Activated T-helper 2 cell treated with anti-CD3 and anti-CD28 coated beads, Interferon-gamma antibody, Interleukin-2, Interleukin-4, amounts not matched to agents 10 μg/mL and 5 μg/mL and 100 μg/mL, durations not matched to agents 14 hours and 24 hours and 36 hours (primary cell): ENCODE measurements around the gene MALRD1. TPM values are rescaled to one million over a fixed set of nuclear protein-coding genes. Genes with fewer than 3 reads are reported as not detected.

Experiments
- DNase-seq: peaks from one replicate; pipeline ENCODE4 v3.0.0; 2021; ENCODE audit warnings: low spot score
- H3K27ac Mint-ChIP-seq: one replicate; pipeline ENCODE4 v1.8.0; 2021; ENCODE audit warnings: mixed read lengths
- H3K27me3 Mint-ChIP-seq: one replicate; pipeline ENCODE4 v1.8.0; 2021; ENCODE audit warnings: low read depth, mixed read lengths
- H3K36me3 Mint-ChIP-seq: one replicate; pipeline ENCODE4 v1.8.0; 2021; ENCODE audit warnings: low read depth, mixed read lengths
- H3K4me1 Mint-ChIP-seq: one replicate; pipeline ENCODE4 v1.8.0; 2021; ENCODE audit warnings: low read depth, mixed read lengths
- H3K4me3 Mint-ChIP-seq: one replicate; pipeline ENCODE4 v1.8.0; 2021; ENCODE audit warnings: low read depth, mild to moderate bottlenecking, moderate library complexity, mixed read lengths
- H3K9me3 Mint-ChIP-seq: one replicate; pipeline ENCODE4 v1.8.0; 2021; ENCODE audit warnings: mixed read lengths
- intact Hi-C: fragments of 100-400 bp; cut with micrococcal nuclease; formaldehyde crosslinking; loops from one replicate; pipeline ENCODE4 v1.15.1; 2023
- total RNA-seq: library from RNA; stranded (reverse); gene quantifications from 2 replicates; pipeline ENCODE4 v1.2.3, GENCODE V29; 2022

The MALRD1 gene
- total RNA-seq, 1 donor from 2014 or later, result not detected

- H3K4me3 Mint-ChIP-seq, result no peak overlapping the region
Observed at GRCh38 chr10:19541299-19541698, 492.7 kb downstream of the MALRD1 start.

GRCh38 chr10:19546224-19546623, 497.6 kb downstream of the MALRD1 start:
- Mint-ChIP-seq H3K27me3 (no peaks in the 10 kb centered on the region), H3K27ac (no peak overlapping the region), H3K4me3 (no peak overlapping the region), H3K9me3 (peaks cover 22% of the 10 kb centered on the region), H3K4me1 (no peaks in the 10 kb centered on the region), H3K36me3 (no peaks in the 10 kb centered on the region)
- intact Hi-C loops, result no loop called here
- no peak for DNase-seq

More at GRCh38 chr10:19541299-19541698, 492.7 kb downstream of the MALRD1 start:
- no peak for DNase-seq
- Mint-ChIP-seq H3K9me3 (peaks cover 14% of the 10 kb centered on the region), H3K4me1 (no peaks in the 10 kb centered on the region), H3K27ac (no peak overlapping the region), H3K36me3 (no peaks in the 10 kb centered on the region), H3K27me3 (no peaks in the 10 kb centered on the region)
- intact Hi-C loops, result no loop called here

- H3K36me3 Mint-ChIP-seq, result no peaks in the 10 kb centered on the region
- no peak overlapping the region for H3K4me3 Mint-ChIP-seq
- H3K27ac Mint-ChIP-seq, result no peak overlapping the region
- DNase-seq, result no peak
- H3K9me3 Mint-ChIP-seq, result peaks cover 24% of the 10 kb centered on the region
- intact Hi-C loops, result no loop called here
- H3K27me3 Mint-ChIP-seq, result no peaks in the 10 kb centered on the region
- no peaks in the 10 kb centered on the region for H3K4me1 Mint-ChIP-seq
Observed at GRCh38 chr10:19549503-19549902, 500.9 kb downstream of the MALRD1 start.

DNA sequence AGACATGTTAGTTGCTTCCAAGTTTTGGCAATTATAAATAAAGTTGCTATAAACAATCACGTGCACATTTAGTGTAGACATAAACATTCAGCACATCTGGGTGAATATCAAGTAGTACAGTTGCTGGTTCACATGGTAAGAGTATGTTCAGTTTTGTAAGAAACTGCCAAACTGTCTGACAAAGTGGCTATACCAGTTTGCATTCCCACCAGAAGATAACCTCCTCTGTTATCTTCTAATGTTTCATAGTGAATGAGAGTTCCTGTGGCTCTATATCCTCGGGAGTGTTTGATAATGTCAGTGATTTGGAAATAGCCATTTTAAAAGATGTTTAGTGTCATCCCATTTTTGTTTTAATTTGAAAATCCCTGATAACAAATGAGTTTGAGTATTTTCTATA, 508.1 kb downstream of the MALRD1 start:
- no peaks in the 10 kb centered on the region for H3K27me3 Mint-ChIP-seq

DNA sequence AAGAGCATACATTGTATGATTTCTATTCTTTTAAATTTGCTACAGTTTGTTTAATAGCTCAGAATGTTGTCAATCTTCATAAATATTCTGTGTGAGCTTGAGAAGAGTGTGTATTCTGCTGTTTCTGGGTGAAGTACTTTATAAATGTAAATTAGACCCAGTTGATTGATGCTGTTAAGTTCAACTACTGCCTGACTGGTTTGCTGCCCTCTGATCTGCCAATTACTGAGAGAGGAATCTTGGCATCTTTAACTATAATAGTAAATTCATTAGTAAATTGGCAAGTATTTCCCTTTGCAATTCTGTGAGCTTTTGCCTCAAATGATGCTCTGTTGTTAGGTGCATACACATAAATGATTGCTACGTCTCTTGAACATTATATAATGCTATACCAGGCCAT, 512.6 kb downstream of the MALRD1 start:
- H3K4me3 Mint-ChIP-seq, result no peak overlapping the region
- peaks cover 9% of the 10 kb centered on the region for H3K9me3 Mint-ChIP-seq
- no peaks in the 10 kb centered on the region for H3K4me1 Mint-ChIP-seq
- no peak for DNase-seq
- H3K27me3 Mint-ChIP-seq, result no peaks in the 10 kb centered on the region
- H3K36me3 Mint-ChIP-seq, result no peaks in the 10 kb centered on the region
- intact Hi-C loops, result no loop called here
- H3K27ac Mint-ChIP-seq, result no peak overlapping the region

More for the DNA sequence above, 508.1 kb downstream of the MALRD1 start:
- H3K36me3 Mint-ChIP-seq, result no peaks in the 10 kb centered on the region
- peaks cover 16% of the 10 kb centered on the region for H3K9me3 Mint-ChIP-seq
- no peaks in the 10 kb centered on the region for H3K4me1 Mint-ChIP-seq
- DNase-seq, result no peak
- intact Hi-C loops, result no loop called here
- no peak overlapping the region for H3K4me3 Mint-ChIP-seq
- no peak overlapping the region for H3K27ac Mint-ChIP-seq

DNA sequence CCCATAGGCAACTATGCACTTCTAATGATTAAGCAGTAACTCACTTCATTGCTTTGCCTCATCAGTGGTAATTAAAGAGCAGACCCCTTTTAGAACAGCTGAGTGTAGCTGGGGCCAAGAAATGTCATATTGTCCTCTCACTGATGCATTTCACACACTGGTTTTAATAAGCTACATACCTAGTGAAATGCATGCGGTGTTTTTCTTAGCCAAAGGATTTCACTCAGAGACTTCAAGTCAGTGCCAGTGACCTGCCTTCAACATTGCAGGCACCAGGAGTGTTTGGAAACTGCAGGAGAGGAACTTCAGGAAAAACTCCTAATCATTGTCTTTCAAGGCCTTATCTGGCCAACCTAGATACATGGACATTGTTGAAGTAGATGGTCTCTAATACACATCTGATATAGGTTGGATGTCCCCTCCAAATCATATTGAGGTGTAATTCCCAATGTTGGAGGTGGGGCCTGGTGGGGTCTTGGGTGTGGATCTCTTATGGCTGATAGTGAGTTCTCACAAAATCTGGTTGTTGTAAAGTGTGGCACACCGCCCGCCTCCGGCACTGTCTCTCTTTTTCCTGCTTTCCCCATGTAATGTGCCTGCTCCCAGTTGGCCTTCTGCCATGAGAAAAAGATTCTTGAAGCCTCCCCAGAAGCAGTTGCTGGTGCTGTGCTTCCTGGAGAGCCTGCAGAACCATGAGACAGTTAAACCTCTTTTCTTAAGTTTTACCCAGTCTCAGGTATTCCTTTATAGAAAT, 515.0 kb downstream of the MALRD1 start:
- intact Hi-C loops, result no loop called here
- Mint-ChIP-seq H3K9me3 (peaks cover 3% of the 10 kb centered on the region), H3K36me3 (no peaks in the 10 kb centered on the region), H3K27me3 (no peaks in the 10 kb centered on the region), H3K4me1 (no peaks in the 10 kb centered on the region), H3K4me3 (no peak overlapping the region), H3K27ac (no peak overlapping the region)
- DNase-seq, result no peak

GRCh38 chr10:19570120-19570519, 521.5 kb downstream of the MALRD1 start:
- peaks cover 10% of the 10 kb centered on the region for H3K9me3 Mint-ChIP-seq
- intact Hi-C loops, result no loop called here
- no peak overlapping the region for H3K4me3 Mint-ChIP-seq
- no peaks in the 10 kb centered on the region for H3K27me3 Mint-ChIP-seq
- no peaks in the 10 kb centered on the region for H3K4me1 Mint-ChIP-seq
- H3K27ac Mint-ChIP-seq, result no peak overlapping the region
- H3K36me3 Mint-ChIP-seq, result no peaks in the 10 kb centered on the region
- no peak for DNase-seq

GRCh38 chr10:19570991-19571390, 522.4 kb downstream of the MALRD1 start:
- H3K4me1 Mint-ChIP-seq, result no peaks in the 10 kb centered on the region
- no peak for DNase-seq
- H3K27me3 Mint-ChIP-seq, result no peaks in the 10 kb centered on the region
- intact Hi-C loops, result no loop called here
- no peak overlapping the region for H3K27ac Mint-ChIP-seq
- no peaks in the 10 kb centered on the region for H3K36me3 Mint-ChIP-seq
- H3K4me3 Mint-ChIP-seq, result no peak overlapping the region
- H3K9me3 Mint-ChIP-seq, result peaks cover 14% of the 10 kb centered on the region

- DNase-seq, result no peak
- Mint-ChIP-seq H3K27me3 (no peaks in the 10 kb centered on the region), H3K4me1 (no peaks in the 10 kb centered on the region), H3K9me3 (peaks cover 19% of the 10 kb centered on the region), H3K36me3 (no peaks in the 10 kb centered on the region), H3K27ac (no peak overlapping the region), H3K4me3 (no peak overlapping the region)
- intact Hi-C loops, result no loop called here
Observed at GRCh38 chr10:19572056-19572455, 523.5 kb downstream of the MALRD1 start.

- H3K9me3 Mint-ChIP-seq, result peaks cover 31% of the 10 kb centered on the region
- H3K4me3 Mint-ChIP-seq, result no peak overlapping the region
- H3K27me3 Mint-ChIP-seq, result no peaks in the 10 kb centered on the region
- DNase-seq, result no peak
- no peaks in the 10 kb centered on the region for H3K4me1 Mint-ChIP-seq
- H3K36me3 Mint-ChIP-seq, result no peaks in the 10 kb centered on the region
- intact Hi-C loops, result no loop called here
- H3K27ac Mint-ChIP-seq, result no peak overlapping the region
Observed at GRCh38 chr10:19576576-19576975, 528.0 kb downstream of the MALRD1 start.

- peaks cover 26% of the 10 kb centered on the region for H3K9me3 Mint-ChIP-seq
- no peaks in the 10 kb centered on the region for H3K4me1 Mint-ChIP-seq
- H3K4me3 Mint-ChIP-seq, result no peak overlapping the region
- H3K36me3 Mint-ChIP-seq, result no peaks in the 10 kb centered on the region
- H3K27me3 Mint-ChIP-seq, result no peaks in the 10 kb centered on the region
- intact Hi-C loops, result no loop called here
- no peak overlapping the region for H3K27ac Mint-ChIP-seq
- DNase-seq, result no peak
Observed at GRCh38 chr10:19577381-19577780, 528.8 kb downstream of the MALRD1 start.

- Mint-ChIP-seq H3K27me3 (no peaks in the 10 kb centered on the region), H3K4me1 (no peaks in the 10 kb centered on the region), H3K27ac (no peak overlapping the region), H3K36me3 (no peaks in the 10 kb centered on the region), H3K4me3 (no peak overlapping the region), H3K9me3 (peaks cover 26% of the 10 kb centered on the region)
- intact Hi-C loops, result no loop called here
- no peak for DNase-seq
Observed at GRCh38 chr10:19577807-19578206, 529.2 kb downstream of the MALRD1 start.

DNA sequence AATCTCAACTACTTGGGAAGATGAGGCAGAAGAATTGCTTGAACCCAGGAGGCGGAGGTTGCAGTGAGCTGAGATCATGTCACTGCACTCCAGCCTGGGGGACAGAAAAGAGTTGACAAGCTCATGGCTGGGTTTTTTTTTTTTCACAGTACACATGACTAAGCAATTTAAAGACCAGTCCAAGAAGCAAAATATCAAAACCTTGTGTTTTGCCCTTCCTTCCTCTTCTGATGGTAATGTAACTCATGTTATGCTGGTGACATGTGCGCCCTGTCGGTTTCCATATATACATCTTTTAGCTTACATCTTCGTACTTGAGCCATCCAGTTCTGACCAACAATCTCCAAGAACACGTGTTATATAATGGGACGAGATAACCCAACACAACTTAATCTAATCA, 530.0 kb downstream of the MALRD1 start:
- Mint-ChIP-seq H3K27ac (no peak overlapping the region), H3K9me3 (peaks cover 26% of the 10 kb centered on the region), H3K36me3 (no peaks in the 10 kb centered on the region), H3K4me1 (no peaks in the 10 kb centered on the region), H3K4me3 (no peak overlapping the region), H3K27me3 (no peaks in the 10 kb centered on the region)
- intact Hi-C loops, result no loop called here
- no peak for DNase-seq
